ENCODE results near the gene SRRM4.

DNA sequence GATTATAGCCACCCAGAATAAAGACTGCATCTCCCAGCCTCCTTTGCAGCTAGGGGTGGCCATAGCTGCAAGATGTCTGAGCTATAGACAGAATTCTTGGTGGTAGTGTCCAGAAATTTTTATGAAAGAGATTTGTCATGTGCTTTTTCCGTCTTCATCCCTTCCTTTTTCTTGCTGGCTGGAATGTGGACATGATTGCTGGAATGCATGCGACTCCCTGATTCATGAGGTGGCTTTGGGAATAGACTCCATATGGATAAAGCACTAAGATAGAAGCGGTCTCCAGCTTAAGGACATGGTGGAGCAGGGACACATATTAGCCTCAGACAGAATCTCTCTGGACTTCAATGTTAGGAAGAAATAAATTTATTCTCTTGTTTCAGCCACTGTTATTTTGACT lies 187.4 kb downstream of the SRRM4 start:
- TF ChIP-seq, protein P1, sequence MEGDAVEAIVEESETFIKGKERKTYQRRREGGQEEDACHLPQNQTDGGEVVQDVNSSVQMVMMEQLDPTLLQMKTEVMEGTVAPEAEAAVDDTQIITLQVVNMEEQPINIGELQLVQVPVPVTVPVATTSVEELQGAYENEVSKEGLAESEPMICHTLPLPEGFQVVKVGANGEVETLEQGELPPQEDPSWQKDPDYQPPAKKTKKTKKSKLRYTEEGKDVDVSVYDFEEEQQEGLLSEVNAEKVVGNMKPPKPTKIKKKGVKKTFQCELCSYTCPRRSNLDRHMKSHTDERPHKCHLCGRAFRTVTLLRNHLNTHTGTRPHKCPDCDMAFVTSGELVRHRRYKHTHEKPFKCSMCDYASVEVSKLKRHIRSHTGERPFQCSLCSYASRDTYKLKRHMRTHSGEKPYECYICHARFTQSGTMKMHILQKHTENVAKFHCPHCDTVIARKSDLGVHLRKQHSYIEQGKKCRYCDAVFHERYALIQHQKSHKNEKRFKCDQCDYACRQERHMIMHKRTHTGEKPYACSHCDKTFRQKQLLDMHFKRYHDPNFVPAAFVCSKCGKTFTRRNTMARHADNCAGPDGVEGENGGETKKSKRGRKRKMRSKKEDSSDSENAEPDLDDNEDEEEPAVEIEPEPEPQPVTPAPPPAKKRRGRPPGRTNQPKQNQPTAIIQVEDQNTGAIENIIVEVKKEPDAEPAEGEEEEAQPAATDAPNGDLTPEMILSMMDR (IDR thresholded peaks at IDR 0.05), result no peak
- no peak for TF ChIP-seq POLR2A (IDR thresholded peaks at IDR 0.05)

Measured in testis (tissue), 2 donors.